MM.1S (cell line): ENCODE data around the gene PGF.

Source experiments
- EZH2 ChIP-seq: fragments of 300-600 bp; sonication (generic); optimal IDR thresholded peaks from 2 replicates; pipeline ENCODE3; 2017; ENCODE audit warnings: low read depth, mild to moderate bottlenecking, antibody characterized with exemption, low read length, mixed read lengths
- TF ChIP-seq, protein P1 (sequence below): fragments of 300-600 bp; sonication (generic); IDR thresholded peaks from 2 replicates; pipeline ENCODE4 v1.5.1; 2016; ENCODE audit warnings: antibody characterized with exemption, low read length, mixed read lengths

DNA sequence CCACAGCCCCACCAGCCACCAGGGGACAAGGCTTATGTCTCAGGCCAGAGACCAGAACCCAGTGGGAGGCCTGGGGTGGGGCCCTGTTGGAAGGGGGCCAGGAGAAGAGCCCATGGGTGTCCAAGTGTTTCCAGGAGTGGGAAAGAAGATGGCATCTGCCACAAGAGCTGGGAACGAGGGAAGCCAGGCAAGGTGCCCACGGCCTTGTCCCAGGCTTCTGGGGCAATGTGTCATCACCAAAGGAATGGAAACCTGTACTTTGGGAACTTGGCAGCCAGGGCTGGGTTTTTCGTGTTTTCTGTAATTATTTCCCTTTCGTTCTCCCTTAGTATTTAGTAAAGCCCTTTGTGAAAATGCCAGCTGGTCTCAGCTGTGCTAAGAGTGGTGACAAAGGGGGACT lies 5.3 kb upstream of the PGF start:
- TF ChIP-seq, protein P1, sequence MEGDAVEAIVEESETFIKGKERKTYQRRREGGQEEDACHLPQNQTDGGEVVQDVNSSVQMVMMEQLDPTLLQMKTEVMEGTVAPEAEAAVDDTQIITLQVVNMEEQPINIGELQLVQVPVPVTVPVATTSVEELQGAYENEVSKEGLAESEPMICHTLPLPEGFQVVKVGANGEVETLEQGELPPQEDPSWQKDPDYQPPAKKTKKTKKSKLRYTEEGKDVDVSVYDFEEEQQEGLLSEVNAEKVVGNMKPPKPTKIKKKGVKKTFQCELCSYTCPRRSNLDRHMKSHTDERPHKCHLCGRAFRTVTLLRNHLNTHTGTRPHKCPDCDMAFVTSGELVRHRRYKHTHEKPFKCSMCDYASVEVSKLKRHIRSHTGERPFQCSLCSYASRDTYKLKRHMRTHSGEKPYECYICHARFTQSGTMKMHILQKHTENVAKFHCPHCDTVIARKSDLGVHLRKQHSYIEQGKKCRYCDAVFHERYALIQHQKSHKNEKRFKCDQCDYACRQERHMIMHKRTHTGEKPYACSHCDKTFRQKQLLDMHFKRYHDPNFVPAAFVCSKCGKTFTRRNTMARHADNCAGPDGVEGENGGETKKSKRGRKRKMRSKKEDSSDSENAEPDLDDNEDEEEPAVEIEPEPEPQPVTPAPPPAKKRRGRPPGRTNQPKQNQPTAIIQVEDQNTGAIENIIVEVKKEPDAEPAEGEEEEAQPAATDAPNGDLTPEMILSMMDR = no peak
- TF ChIP-seq EZH2 = no peak
